Smooth muscle cell (in vitro differentiated cells): Measurements from ENCODE around the gene KLHL18. TPM values are rescaled to one million over a fixed set of nuclear protein-coding genes. Genes with fewer than 3 reads are reported as not detected.
"Not testable (repeated sequence)": the region's sequence is repeated elsewhere in the genome, so short reads cannot be mapped to it uniquely, and the experiment has no call there.

Experiments used
- DNase-seq: peaks from one replicate; lab custom pipeline; 2025; ENCODE audit not compliant: unreplicated experiment; lab: John Stamatoyannopoulos, UW
- H2AFZ ChIP-seq: fragments of 200-600 bp; sonication (generic); 2 replicates; pipeline ENCODE4 v1.6.0; 2016; ENCODE audit warnings: antibody characterized with exemption, low read depth, mild to moderate bottlenecking
- H3F3A ChIP-seq: fragments of 200-600 bp; sonication (generic); 2 replicates; pipeline ENCODE4 v1.6.0; 2017; ENCODE audit warnings: antibody characterized with exemption, low read depth
- H3K27ac ChIP-seq: fragments of 200-600 bp; sonication (generic); 2 replicates; pipeline ENCODE4 v1.5.1; 2016; ENCODE audit warnings: low read depth, mild to moderate bottlenecking
- H3K27me3 ChIP-seq: fragments of 200-600 bp; sonication (generic); 2 replicates; pipeline ENCODE4 v1.6.1; 2016; ENCODE audit warnings: low read depth, mild to moderate bottlenecking
- H3K36me3 ChIP-seq: fragments of 200-600 bp; sonication (generic); 2 replicates; pipeline ENCODE4 v1.5.1; 2016; ENCODE audit warnings: low read depth
- H3K4me1 ChIP-seq: fragments of 200-600 bp; sonication (generic); 2 replicates; pipeline ENCODE4 v1.5.1; 2016; ENCODE audit warnings: low read depth
- H3K4me2 ChIP-seq: fragments of 200-600 bp; sonication (generic); 2 replicates; pipeline ENCODE4 v1.6.0; 2016; ENCODE audit warnings: mild to moderate bottlenecking
- H3K4me3 ChIP-seq: fragments of 200-600 bp; sonication (generic); 2 replicates; pipeline ENCODE4 v1.5.1; 2016; ENCODE audit warnings: mild to moderate bottlenecking
- H3K79me2 ChIP-seq: fragments of 200-600 bp; sonication (generic); 2 replicates; pipeline ENCODE4 v1.6.0; 2016; ENCODE audit warnings: low read depth, mild to moderate bottlenecking
- H3K9ac ChIP-seq: fragments of 200-600 bp; sonication (generic); 2 replicates; pipeline ENCODE4 v1.6.0; 2016; ENCODE audit warnings: low read depth
- H3K9me3 ChIP-seq: fragments of 200-600 bp; sonication (generic); replicated peaks from 2 replicates; pipeline ENCODE4 v1.5.1; 2016; ENCODE audit warnings: low read depth
- H4K20me1 ChIP-seq: fragments of 200-600 bp; sonication (generic); 2 replicates; pipeline ENCODE4 v1.6.0; 2016; ENCODE audit warnings: low read depth
- WGBS: methylation state at CpG from one replicate; pipeline ENCODE4 v1.1.7; 2016; ENCODE audit warnings: low lambda C conversion rate; 5-methylcytosine and 5-hydroxymethylcytosine counted together
- polyA plus RNA-seq: library from polyadenylated mRNA; unstranded; fragments of >200 nt; fragmentation: Nextera tagmentation; extraction: Ambion mirVana; gene quantifications from 2 replicates; pipeline ENCODE4 v1.2.1, GENCODE V29; 2016
- total RNA-seq: library from RNA; depleted of rRNA; stranded (reverse); fragments of >200 nt; gene quantifications from 2 replicates; pipeline ENCODE4 v1.2.3, GENCODE V29; 2014
- TF ChIP-seq, protein P1 (sequence below): fragments of 200-600 bp; sonication (generic); IDR thresholded peaks from 2 replicates; pipeline ENCODE4 v1.5.1; 2017; ENCODE audit warnings: borderline replicate concordance, mild to moderate bottlenecking, antibody characterized with exemption; ENCODE audit not compliant: insufficient read depth, poor library complexity, severe bottlenecking

Gene KLHL18
- total and polyA plus RNA-seq, 2 experiments from 2014 or later: 17.6 to 17.8 TPM

DNA sequence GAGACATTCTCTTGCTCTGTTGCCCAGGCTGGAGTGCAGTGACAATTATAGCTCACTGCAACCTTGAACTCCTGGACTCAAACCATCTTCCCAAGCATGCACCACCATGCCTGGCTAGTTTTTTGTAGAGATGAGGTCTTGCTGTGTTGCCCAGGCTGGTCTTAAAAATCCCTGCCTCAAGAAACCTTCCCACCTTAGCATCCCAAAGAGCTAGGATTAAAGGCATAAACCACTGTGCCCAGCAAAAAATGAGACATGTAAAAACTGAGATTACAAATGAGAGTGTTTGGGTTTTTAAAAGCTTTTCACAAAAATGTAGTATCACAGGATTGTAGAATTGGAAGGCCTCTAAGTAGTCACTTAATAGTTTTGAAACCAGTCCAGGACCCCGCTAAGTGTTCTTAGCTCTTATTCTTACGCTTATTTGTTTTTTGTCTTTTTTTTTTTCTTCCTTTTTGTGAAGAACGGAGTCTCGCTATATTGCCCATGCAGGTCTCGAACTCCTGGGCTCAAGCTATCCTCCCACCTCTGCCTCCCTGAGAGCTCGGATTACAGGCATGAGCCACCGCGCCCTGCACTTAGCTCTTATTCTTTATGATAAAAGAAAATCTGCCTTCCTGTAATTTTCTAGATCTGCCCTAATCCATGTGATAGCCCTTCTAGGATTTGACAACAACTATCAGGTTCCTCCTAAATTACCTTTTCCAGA is 31.5 kb downstream of the KLHL18 start:
- H2AFZ ChIP-seq: no peak overlapping the region
- no peak overlapping the region for H3K4me3 ChIP-seq
- H3K27me3 ChIP-seq: no peaks in the 10 kb centered on the region
- DNase-seq: no peak
- WGBS: 95% methylated on average over 8 of the region's 8 CpGs
- H3K79me2 ChIP-seq: peaks cover 12% of the 10 kb centered on the region
- no peak overlapping the region for H3K27ac ChIP-seq
- no peaks in the 10 kb centered on the region for H3F3A ChIP-seq
- H3K4me2 ChIP-seq: no peak overlapping the region
- no peaks in the 10 kb centered on the region for H3K9me3 ChIP-seq
- peaks cover 50% of the 10 kb centered on the region for H4K20me1 ChIP-seq
- TF ChIP-seq, protein P1, sequence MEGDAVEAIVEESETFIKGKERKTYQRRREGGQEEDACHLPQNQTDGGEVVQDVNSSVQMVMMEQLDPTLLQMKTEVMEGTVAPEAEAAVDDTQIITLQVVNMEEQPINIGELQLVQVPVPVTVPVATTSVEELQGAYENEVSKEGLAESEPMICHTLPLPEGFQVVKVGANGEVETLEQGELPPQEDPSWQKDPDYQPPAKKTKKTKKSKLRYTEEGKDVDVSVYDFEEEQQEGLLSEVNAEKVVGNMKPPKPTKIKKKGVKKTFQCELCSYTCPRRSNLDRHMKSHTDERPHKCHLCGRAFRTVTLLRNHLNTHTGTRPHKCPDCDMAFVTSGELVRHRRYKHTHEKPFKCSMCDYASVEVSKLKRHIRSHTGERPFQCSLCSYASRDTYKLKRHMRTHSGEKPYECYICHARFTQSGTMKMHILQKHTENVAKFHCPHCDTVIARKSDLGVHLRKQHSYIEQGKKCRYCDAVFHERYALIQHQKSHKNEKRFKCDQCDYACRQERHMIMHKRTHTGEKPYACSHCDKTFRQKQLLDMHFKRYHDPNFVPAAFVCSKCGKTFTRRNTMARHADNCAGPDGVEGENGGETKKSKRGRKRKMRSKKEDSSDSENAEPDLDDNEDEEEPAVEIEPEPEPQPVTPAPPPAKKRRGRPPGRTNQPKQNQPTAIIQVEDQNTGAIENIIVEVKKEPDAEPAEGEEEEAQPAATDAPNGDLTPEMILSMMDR: no peak
- H3K36me3 ChIP-seq: no peaks in the 10 kb centered on the region
- H3K9ac ChIP-seq: no peak overlapping the region
- no peaks in the 10 kb centered on the region for H3K4me1 ChIP-seq

DNA sequence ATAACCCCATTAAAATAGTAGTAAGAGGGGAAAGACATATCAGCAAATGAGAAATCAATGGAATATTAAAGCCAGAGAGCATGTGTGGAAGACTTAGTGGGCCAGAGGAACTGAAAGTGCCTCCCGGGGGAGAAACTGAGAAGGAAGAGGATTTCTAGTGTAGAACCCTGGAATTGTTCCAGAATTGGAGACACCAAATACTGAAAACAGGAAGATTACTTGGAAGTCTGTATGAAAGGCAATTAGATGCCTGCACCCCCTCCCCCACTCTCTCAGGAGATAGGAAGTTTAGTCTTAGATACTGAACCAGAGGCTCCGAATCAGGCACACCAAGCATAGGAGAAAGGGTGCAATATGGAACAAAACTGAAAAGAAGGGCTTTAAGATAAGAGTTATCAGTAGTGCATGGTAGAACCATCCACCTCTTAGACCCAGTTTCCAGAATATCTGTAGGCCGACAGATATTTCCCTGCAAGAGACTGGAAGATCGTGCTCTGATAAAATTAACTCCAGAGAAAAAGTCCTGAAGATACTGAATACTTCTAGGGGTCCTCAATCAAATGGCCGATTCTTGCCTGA is 32.4 kb downstream of the KLHL18 start:
- Histone ChIP-seq H4K20me1 (peaks cover 59% of the 10 kb centered on the region), H3K36me3 (no peaks in the 10 kb centered on the region), H3K4me3 (no peak overlapping the region), H3K27ac (no peak overlapping the region), H3K9ac (no peak overlapping the region), H2AFZ (no peak overlapping the region), H3K9me3 (no peaks in the 10 kb centered on the region), H3K4me2 (no peak overlapping the region), H3K4me1 (no peaks in the 10 kb centered on the region), H3K79me2 (peaks cover 12% of the 10 kb centered on the region), H3K27me3 (no peaks in the 10 kb centered on the region), H3F3A (no peaks in the 10 kb centered on the region)
- 79% methylated on average over 5 of the region's 5 CpGs for WGBS
- DNase-seq: no peak
- TF ChIP-seq, protein P1: no peak

DNA sequence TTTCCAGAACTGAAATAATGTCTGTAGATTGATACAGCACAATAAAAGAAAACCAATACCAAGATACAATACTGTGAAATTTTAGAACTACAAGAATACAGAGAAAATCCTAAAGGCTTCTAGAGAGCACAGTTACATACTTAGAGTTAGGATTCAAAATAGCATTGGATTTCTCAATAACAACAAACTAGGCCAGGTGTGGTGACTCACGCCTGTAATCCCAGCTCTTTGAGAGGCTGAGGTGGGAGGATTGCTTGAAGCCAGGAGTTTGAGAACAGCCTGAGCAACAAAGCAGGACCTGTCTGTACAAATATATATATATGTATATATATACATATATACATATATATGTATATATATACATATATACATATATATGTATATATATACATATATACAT is 33.4 kb downstream of the KLHL18 start:
- 95% methylated on average over 1 of the region's 1 CpG for WGBS
- not testable (repeated sequence) for DNase-seq

DNA sequence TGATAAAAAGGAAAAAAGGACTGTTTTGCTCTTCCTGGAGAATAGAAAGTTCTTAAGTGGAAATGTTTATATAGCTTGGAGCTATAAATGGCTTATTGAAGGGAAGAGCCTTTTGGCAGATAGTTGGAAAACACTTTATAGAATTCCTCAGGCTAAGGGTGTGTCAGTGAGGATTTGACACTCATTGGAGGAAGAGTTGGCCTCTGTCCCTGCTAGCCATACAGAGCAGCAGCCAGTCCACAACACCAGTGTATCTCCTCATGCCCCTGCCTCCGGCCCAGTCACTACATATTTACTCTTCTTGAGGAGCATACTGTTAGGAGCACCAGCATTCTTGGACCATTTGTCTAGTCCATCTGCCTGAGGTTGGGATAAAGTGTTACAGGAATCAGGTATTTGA is 36.2 kb downstream of the KLHL18 start:
- no peak overlapping the region for H3K9ac ChIP-seq
- H3K4me1 ChIP-seq: no peaks in the 10 kb centered on the region
- H3K36me3 ChIP-seq: no peaks in the 10 kb centered on the region
- no peaks in the 10 kb centered on the region for H3F3A ChIP-seq
- no peak overlapping the region for H2AFZ ChIP-seq
- H3K27me3 ChIP-seq: no peaks in the 10 kb centered on the region
- H3K27ac ChIP-seq: no peak overlapping the region
- H3K4me3 ChIP-seq: no peak overlapping the region
- no peaks in the 10 kb centered on the region for H3K9me3 ChIP-seq
- peaks cover 3% of the 10 kb centered on the region for H3K79me2 ChIP-seq
- 91% methylated on average over 1 of the region's 1 CpG for WGBS
- TF ChIP-seq, protein P1: no peak
- no peak overlapping the region for H3K4me2 ChIP-seq
- peaks cover 56% of the 10 kb centered on the region for H4K20me1 ChIP-seq
- no peak for DNase-seq

More for the DNA sequence above, 33.4 kb downstream of the KLHL18 start:
- peaks cover 12% of the 10 kb centered on the region for H3K79me2 ChIP-seq
- H3K4me3 ChIP-seq, H3K27me3 ChIP-seq, H3K9me3 ChIP-seq, H3K27ac ChIP-seq, H2AFZ ChIP-seq, H3K4me1 ChIP-seq, H3K36me3 ChIP-seq, H3K4me2 ChIP-seq, H3F3A ChIP-seq, H3K9ac ChIP-seq: not testable (repeated sequence)
- peaks cover 59% of the 10 kb centered on the region for H4K20me1 ChIP-seq
